C1 segment of cervical spinal cord (tissue), 14 donors: Measurements from ENCODE around the gene TIMM10B.

Experiments used
- DNase-seq, 14 donors: peaks; one replicate each; lab custom pipeline; 2025; lab: John Stamatoyannopoulos, UW

The TIMM10B gene

GRCh38 chr11:6481012-6481923, at the start of gene TIMM10B, which contains the start of gene ARFIP2:
TIMM10B (plus strand) TSS chr11:6481501; CDS start chr11:6481517, 16 bp downstream.
ARFIP2 (minus strand) TSS chr11:6481331; CDS start chr11:6480421, 910 bp downstream.
- DNase-seq, result peak; percentile 70 to 99 (median 94)

DNA sequence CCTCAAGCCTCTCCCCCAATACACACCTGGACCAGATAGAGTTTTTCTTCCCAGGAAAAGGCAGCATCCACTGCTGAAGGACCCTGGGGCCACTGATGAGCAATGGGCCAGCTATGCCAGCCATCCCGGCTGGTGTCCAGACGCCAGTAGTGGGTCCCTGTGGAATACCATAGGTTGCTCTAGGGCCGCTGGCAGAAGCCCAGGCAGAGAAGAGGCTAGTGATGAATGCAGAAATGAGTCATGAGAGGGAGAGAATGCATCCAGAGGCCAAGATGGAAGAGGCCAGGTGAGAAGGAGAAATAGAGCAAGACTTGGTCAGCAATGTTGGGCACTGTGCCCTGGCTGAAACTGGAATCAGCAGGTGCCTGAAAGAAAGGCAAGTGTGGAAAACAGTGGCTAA, 49.4 kb upstream of the TIMM10B start:
- DNase-seq, result no peak

DNA sequence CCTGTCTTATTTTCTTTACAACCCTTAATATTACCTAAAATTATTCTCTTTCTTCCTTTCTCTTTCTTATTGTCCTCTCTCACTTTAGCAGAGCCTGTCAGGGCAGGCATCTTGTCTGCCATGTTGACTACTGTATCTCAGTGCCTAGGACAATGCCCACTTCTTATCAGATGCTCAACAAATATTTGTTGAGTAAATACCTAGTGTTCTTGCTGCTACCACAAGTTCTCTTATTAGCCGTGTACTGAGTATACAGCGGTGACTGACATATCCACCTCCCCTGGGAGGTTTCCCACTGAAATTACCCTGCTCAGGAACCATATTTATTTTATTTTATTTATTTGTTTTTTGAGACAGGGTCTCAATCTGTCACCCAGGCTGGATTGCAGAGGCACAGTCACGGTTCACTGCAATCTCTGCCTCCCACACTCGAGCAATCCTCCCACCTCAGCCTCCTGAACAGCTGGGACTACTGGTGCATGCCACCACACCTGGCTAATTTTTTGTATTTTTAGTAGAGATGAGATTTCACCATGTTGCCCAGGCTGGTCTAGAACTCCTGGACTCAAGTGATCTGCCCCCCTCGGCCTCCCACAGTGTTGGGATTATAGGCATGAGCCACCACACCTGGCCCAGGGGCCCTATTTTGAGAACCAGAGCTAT, 47.2 kb upstream of the TIMM10B start:
- DNase-seq, result no peak

GRCh38 chr11:6437423-6437822, 43.9 kb upstream of the TIMM10B start:
- DNase-seq, result no peak

- DNase-seq, result no peak
Observed at GRCh38 chr11:6437993-6438392, 43.3 kb upstream of the TIMM10B start.

- DNase-seq, result peak in 4 of 14 donors; percentile 7 to 26 (median 13)
Observed at GRCh38 chr11:6438979-6439571, 42.2 kb upstream of the TIMM10B start.

GRCh38 chr11:6440906-6441358, 40.4 kb upstream of the TIMM10B start, which contains the start of gene HPX:
HPX (minus strand) TSS chr11:6440987; CDS start chr11:6440963, 24 bp downstream.
- no peak for DNase-seq

DNA sequence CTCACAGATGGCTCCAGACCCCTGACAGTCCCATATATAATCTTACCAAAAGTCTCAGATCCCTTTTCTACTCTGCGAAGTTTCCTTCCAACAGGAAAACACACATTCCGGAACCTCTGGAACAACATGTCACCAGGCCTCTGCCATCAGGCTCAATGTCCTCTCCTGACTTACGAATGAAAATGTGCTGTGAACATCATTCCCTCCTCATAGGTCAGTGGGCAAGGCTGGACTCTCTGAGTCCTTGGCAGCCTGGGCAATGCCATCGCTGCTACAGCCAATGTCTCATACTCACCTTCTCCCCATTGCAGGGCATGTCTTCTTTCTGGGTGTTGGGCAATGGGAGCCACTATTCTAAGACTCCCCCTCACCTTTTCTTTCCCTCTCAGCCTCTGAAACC, 38.9 kb upstream of the TIMM10B start:
- no peak for DNase-seq

DNA sequence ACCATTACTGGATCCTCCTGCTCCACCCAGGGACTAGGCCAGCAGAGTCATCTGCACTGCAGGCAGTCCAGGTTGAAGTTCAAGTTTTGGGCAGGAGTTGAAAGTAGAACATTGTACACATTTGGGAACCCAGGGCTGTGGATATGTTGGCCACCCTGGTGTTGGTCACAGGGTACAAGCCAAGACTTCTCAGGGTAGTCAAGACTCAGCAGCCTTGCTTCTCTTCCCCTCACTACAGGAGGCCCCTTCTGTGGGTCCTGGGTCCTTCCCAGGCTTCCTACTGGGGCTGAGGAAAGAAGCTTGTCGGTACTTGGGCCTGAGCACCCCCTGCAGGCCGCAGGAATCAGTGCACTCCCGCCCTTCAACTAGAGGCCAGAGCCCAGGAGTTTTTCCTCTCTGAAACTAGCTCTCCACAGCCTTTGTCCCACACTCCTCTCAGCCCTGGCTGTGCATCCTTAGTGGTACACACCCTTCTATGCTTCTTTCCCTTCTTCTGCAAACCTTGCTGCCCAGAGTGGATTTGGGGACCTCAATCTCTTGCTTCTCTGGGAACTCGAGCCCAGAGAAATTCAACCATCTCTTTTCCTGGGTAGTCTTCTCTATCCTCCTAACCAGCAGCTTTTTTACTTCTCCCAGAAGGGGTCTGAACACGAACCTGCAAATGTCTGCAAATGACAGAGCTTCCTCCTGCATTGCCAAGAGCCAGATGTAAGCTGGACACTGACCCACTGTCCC, 37.9 kb upstream of the TIMM10B start:
- DNase-seq, result peak in 12 of 14 donors; percentile 13 to 62 (median 29)

GRCh38 chr11:6448574-6448973, 32.7 kb upstream of the TIMM10B start:
- no peak for DNase-seq

GRCh38 chr11:6452219-6452618, 29.1 kb upstream of the TIMM10B start:
- DNase-seq, result no peak

DNA sequence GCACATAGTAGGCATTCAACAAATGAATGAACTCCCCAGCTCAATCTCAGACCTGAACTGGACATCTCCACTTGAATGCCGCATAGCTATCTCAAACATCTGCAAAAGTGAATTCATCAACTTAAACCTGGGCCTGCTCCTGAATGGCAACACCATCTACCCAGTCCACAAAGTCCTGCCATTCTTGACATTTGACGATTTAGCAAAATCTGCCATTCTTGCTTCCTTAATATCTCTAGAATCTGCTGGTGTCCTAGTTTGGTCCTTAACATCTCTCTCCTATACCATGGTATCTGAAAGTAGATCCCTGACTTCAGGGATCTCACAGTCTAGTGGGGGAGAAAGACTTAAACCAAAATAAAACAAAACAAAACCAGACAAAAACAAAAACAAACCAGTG, 28.1 kb upstream of the TIMM10B start:
- no peak for DNase-seq

DNA sequence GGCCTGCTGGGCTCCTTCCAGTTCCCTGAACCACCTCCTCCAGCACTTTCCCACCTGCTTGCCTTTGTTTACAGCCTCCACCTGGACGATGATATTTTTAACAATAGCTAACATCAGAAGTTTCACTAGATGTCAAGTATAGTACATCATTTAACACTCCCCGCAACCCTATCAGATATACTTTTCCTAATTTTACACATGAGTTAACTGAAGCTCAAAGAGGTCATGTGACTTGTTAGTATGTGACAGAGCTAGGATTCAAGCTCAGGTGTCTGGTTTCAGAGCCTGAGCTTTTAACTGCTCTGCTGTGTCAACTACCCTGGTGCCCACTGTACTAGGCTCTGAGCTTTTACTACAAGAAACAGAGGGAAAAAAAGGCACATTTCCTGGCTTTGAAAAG, 26.2 kb upstream of the TIMM10B start:
- no peak for DNase-seq

- no peak for DNase-seq
Observed at GRCh38 chr11:6456361-6457073, 24.8 kb upstream of the TIMM10B start.

DNA sequence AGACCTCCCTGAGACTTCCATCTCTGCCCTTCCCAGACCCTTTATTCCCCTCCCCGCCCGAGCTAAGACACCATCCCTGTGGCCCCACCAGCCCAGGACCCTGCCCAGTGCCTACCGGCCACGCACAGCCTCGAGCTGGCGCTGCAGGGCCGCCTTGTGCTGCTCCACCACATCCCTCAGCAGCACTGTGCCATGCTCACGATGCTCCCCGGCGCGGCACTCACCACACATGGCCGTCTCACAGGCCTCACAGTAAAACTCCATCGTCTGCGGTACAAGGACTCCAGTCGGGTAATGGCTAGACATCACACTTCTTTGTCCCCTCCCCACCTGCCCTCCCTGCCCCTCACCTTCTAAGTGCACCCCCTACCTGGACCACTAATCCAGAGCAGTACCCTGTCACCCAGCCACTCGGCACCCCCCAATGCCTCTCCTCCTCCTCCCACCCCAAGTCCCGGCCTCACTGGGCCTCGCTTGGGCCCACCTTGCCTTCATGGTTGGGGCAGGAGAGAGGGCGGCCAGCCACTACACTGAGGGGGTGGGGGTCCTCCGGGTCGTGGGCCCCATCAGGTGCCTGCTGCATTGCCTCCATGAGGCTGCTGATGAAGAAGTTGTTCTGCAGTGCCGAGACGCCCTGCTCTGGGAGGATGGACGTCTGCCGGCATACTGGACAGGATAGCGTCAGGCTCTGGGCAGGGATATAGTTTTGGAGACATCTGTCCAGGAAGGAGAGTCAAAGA, 23.6 kb upstream of the TIMM10B start:
- DNase-seq, result no peak

GRCh38 chr11:6458352-6459098, 22.8 kb upstream of the TIMM10B start:
- no peak for DNase-seq

GRCh38 chr11:6459099-6459450, 22.2 kb upstream of the TIMM10B start:
- no peak for DNase-seq

- DNase-seq, result peak in 13 of 14 donors; percentile 7 to 85 (median 71)
Observed at GRCh38 chr11:6468712-6469495, 12.4 kb upstream of the TIMM10B start.

DNA sequence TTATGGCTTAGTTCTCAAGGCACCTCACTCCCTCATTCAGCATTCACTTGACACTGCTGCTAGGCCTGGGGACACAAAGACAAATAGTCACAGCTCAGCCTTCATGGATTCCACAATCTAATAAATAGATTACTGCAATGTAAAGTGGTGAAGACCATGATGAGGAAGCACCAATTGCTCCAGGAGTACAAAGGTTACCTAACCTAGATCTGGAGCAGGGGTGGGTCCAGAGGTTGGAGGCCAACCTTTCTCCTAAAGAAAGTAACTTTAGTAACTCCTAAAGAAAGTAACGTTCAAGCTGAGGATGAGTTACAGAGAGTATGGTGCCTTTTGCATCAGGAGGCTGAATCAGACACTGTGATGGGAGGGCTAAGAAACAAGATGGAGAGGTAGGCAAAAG, 11.7 kb upstream of the TIMM10B start:
- no peak for DNase-seq
